Vagina (tissue), 2 donors: ENCODE measurements around the gene TCP11L2. TPM values are rescaled to one million over a fixed set of nuclear protein-coding genes. Genes with fewer than 3 reads are reported as not detected.

ENCODE experiments used
- DNase-seq, 2 donors: peaks; one replicate each; pipeline ENCODE4 v3.0.0-alpha.2; 2017; ENCODE audit errors: extremely low spot score in 2 of 2
- H3K27ac ChIP-seq: fragments of 200-600 bp; sonication (generic); one replicate; pipeline ENCODE4 v1.5.1; 2019
- H3K27me3 ChIP-seq: fragments of 200-600 bp; sonication (generic); one replicate; pipeline ENCODE4 v1.5.1; 2019
- H3K36me3 ChIP-seq, 2 donors: fragments of 200-600 bp; sonication (generic); one replicate each; pipeline ENCODE4 v1.5.1; 2017 to 2019
- H3K4me1 ChIP-seq: fragments of 200-600 bp; sonication (generic); one replicate; pipeline ENCODE4 v1.5.1; 2019
- H3K4me3 ChIP-seq, 2 donors: fragments of 200-600 bp; sonication (generic); 1 replicate in 1 of 2; 2 replicates in 1 of 2; pipeline ENCODE4 v1.5.1; 2016 to 2019
- H3K9me3 ChIP-seq: fragments of 200-600 bp; sonication (generic); one replicate; pipeline ENCODE4 v1.5.1; 2019
- CTCF ChIP-seq, 3 experiments: fragments of 450-650 bp in 2 of 3; fragments of 200-600 bp in 1 of 3; sonication (generic) in 1 of 3; IDR thresholded peaks; one replicate each; pipeline ENCODE4 v1.5.1; 2017 to 2019; ENCODE audit warnings: antibody characterized with exemption in 3 of 3, mild to moderate bottlenecking in 2 of 3, moderate library complexity in 2 of 3
- POLR2A ChIP-seq, 2 donors: fragments of 450-650 bp; IDR thresholded peaks; one replicate each; pipeline ENCODE4 v1.6.1; 2017; ENCODE audit warnings: antibody characterized with exemption in 2 of 2, mild to moderate bottlenecking in 2 of 2, moderate library complexity in 2 of 2
- POLR2AphosphoS5 ChIP-seq, 2 donors: sonication (generic); formaldehyde crosslinking; IDR thresholded peaks; one replicate each; pipeline ENCODE4 v1.9.0; 2017; ENCODE audit warnings: antibody characterized with exemption in 2 of 2, mild to moderate bottlenecking in 2 of 2, low read depth in 1 of 2; ENCODE audit not compliant: insufficient read depth in 1 of 2
- intact Hi-C: fragments of 100-400 bp; cut with DNase I; formaldehyde crosslinking; loops from one replicate; pipeline ENCODE4 v1.15.1; 2023
- total RNA-seq: library from RNA; depleted of rRNA; stranded (reverse); fragments of >200 nt; gene quantifications from one replicate; pipeline ENCODE4 v1.2.3, GENCODE V29; 2016

TCP11L2 gene
- total RNA-seq, 1 donor from 2014 or later, result 47.1 TPM

- Histone ChIP-seq H3K27ac (peak overlapping the region; percentile 73), H3K9me3 (no peaks in the 10 kb centered on the region), H3K36me3 (peaks cover 0 to 4% of the 10 kb centered on the region in 2 donors), H3K4me3 (peak overlapping the region; percentile 9 to 25), H3K27me3 (no peaks in the 10 kb centered on the region), H3K4me1 (peaks cover 40% of the 10 kb centered on the region)
- no peak for TF ChIP-seq POLR2A (IDR thresholded peaks at IDR 0.05)
- TF ChIP-seq CTCF (IDR thresholded peaks at IDR 0.05), result no peak
- no peak for TF ChIP-seq POLR2AphosphoS5 (IDR thresholded peaks at IDR 0.05; ENCODE audit: insufficient read depth in 1 of 2, low read depth in 1 of 2)
- DNase-seq, result no peak
- intact Hi-C loops, result no loop called here
Observed at GRCh38 chr12:106343214-106343528, 40.6 kb downstream of the TCP11L2 start.

- TF ChIP-seq POLR2A (IDR thresholded peaks at IDR 0.05) (no peak), POLR2AphosphoS5 (IDR thresholded peaks at IDR 0.05; ENCODE audit: insufficient read depth in 1 of 2, low read depth in 1 of 2) (no peak), CTCF (IDR thresholded peaks at IDR 0.05) (no peak)
- Histone ChIP-seq H3K9me3 (no peaks in the 10 kb centered on the region), H3K36me3 (peaks cover 0 to 4% of the 10 kb centered on the region in 2 donors), H3K27ac (peak overlapping the region; percentile 73), H3K4me3 (no peak overlapping the region), H3K4me1 (peaks cover 40% of the 10 kb centered on the region), H3K27me3 (no peaks in the 10 kb centered on the region)
- intact Hi-C loops, result no loop called here
- DNase-seq, result no peak
Observed at GRCh38 chr12:106344131-106344530, 41.6 kb downstream of the TCP11L2 start.

GRCh38 chr12:106345746-106346145 lies 43.2 kb downstream of the TCP11L2 start:
- intact Hi-C loops, result no loop called here
- DNase-seq, result no peak
- Histone ChIP-seq H3K9me3 (no peaks in the 10 kb centered on the region), H3K4me3 (no peak overlapping the region), H3K27ac (no peak overlapping the region), H3K4me1 (peaks cover 38% of the 10 kb centered on the region), H3K36me3 (peaks cover 0 to 10% of the 10 kb centered on the region in 2 donors), H3K27me3 (no peaks in the 10 kb centered on the region)
- TF ChIP-seq CTCF (IDR thresholded peaks at IDR 0.05) (no peak), POLR2AphosphoS5 (IDR thresholded peaks at IDR 0.05; ENCODE audit: insufficient read depth in 1 of 2, low read depth in 1 of 2) (no peak), POLR2A (IDR thresholded peaks at IDR 0.05) (no peak)

GRCh38 chr12:106348411-106348810 lies 45.9 kb downstream of the TCP11L2 start:
- intact Hi-C loops, result no loop called here
- Histone ChIP-seq H3K9me3 (no peaks in the 10 kb centered on the region), H3K36me3 (peaks cover 0 to 10% of the 10 kb centered on the region in 2 donors), H3K27me3 (no peaks in the 10 kb centered on the region), H3K27ac (no peak overlapping the region), H3K4me3 (no peak overlapping the region), H3K4me1 (peaks cover 13% of the 10 kb centered on the region)
- TF ChIP-seq POLR2AphosphoS5 (IDR thresholded peaks at IDR 0.05; ENCODE audit: insufficient read depth in 1 of 2, low read depth in 1 of 2) (no peak), CTCF (IDR thresholded peaks at IDR 0.05) (no peak), POLR2A (IDR thresholded peaks at IDR 0.05) (no peak)
- no peak for DNase-seq

- no peak overlapping the region for H3K4me3 ChIP-seq
- H3K4me1 ChIP-seq, result no peaks in the 10 kb centered on the region
- peaks cover 0 to 5% of the 10 kb centered on the region in 2 donors for H3K36me3 ChIP-seq
- H3K27me3 ChIP-seq, result no peaks in the 10 kb centered on the region
- H3K9me3 ChIP-seq, result no peaks in the 10 kb centered on the region
- intact Hi-C loops, result loop anchor here (5.0 kb wide), 1 partner anchor 1386 kb away; no protein-coding TSS in a partner anchor
- no peak for TF ChIP-seq POLR2AphosphoS5 (IDR thresholded peaks at IDR 0.05; ENCODE audit: insufficient read depth in 1 of 2, low read depth in 1 of 2)
- TF ChIP-seq CTCF (IDR thresholded peaks at IDR 0.05), result no peak
- TF ChIP-seq POLR2A (IDR thresholded peaks at IDR 0.05), result no peak
- H3K27ac ChIP-seq, result no peak overlapping the region
- no peak for DNase-seq
Observed at GRCh38 chr12:106353175-106353574, 50.6 kb downstream of the TCP11L2 start.
